Hematopoietic multipotent progenitor cell treated with erythropoietin and hydrocortisone succinate and interleukin-3 and kit ligand, for 15 days (in vitro differentiated cells): Measurements from ENCODE around the gene MAP4.
"Not testable (repeated sequence)": the region's sequence is repeated elsewhere in the genome, so short reads cannot be mapped to it uniquely, and the experiment has no call there.

Experiments used
- DNase-seq: peaks from one replicate; pipeline ENCODE4 v3.0.0-alpha.2; 2015; ENCODE audit warnings: low spot score

Gene MAP4

DNA sequence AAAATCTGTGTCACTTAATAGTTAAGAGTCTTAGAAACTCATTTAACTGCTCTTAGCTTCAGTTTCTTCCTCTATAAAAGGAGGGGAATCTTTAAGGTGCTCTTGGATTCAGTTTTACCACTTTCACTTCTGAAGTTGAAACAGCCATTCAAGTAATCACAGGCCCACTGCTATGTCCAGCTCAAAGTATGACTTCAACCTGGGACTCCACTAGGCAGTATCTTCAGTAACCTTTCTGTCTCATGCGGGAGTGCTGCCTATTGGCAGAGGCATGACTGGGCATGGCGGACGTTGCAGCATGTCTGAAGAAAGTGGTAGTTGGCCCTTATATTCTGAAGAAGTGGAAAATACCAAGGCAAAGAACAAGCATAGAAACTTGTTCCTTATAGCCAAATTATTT, 121.0 kb downstream of the MAP4 start:
- DNase-seq, result no peak

DNA sequence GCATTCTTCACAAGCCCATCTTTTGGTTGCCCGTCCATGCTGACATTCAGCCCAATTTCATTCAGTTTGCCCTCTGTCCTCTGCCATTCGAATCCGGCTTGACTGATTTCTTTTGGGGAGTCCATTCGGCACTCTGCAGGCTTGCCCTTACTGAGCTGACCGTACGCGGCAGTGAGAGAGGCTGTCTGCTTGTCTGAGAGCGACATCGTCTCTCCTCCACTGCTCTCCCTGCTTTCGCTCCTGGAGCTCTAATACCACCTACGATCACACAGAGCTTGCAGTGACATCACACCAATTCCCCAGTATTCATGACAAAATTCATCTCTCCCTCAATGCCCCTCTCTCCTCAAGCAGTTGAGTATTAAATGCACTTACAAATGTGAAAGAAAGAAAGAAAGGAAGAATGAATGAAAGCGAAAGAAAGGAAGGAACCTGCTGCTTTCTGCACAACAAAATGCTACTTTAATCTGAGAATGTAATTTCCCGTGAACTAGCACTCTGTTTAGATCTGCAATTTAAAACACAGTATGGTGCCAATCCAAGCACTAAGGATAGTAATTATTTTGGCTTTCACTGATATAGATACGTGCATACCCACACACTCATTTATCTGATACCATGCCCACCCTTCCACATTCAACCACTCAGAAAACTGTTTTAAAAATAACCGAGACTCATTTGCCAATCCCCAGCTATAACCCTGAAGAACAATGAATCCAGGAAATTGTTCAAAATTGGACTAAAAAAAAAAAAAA, 123.8 kb downstream of the MAP4 start:
- no peak for DNase-seq

DNA sequence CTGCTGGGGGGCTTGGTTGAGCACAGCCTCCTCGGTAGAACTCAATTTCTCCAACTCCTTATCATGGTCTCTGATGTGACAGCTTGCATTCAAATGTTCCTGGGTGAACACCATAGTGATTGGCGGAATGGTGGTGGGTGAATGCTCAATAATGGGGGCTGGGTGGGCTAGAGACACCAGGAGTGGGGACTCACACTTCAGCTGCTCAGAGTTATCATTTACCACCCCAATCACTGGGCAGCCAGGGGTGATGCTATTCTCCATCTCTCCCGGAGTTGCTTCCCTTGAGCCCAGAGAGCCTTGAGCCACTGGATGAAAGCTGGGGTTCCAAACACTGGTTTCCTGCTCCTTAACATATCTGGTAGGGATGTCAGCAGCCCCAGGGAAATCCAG, 124.6 kb downstream of the MAP4 start:
- DNase-seq, result no peak

DNA sequence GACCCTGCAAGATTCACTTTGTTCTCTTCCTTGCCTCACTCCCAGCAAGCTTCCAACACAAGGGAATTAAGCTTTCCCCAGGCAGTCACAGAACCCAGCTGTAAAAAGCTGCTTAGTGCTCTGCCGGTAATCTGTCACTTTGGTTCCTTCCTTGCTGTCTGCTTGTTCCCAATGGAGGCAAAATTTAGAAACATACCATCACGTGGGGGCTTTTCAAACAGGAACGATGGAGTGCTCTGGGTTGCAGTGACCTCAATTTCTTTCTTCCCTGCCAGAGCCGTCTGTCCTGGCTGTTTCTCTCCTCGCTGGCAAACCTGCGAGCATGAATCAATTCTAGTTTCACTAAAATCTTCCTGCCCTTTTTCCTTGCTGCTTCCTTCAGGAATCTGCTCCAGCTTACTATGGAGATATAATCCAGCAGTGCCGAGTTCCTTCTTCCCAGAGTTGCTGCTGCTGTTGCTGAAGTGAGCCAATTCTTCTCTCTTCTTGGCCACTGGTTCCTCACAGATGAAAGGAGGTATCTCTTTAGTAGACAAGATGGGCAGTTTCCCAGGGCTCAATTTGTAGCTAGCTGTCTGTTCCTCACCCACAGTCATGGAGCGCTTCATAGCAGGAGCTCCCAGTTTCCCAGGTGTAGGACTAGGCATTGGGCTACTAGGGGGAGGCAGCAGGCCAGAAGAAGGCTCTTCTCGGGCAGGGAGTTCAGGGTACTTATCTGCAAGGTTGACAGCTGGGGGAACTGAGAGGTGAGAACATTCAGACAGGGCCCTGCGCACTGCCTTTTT, 125.2 kb downstream of the MAP4 start:
- no peak for DNase-seq

DNA sequence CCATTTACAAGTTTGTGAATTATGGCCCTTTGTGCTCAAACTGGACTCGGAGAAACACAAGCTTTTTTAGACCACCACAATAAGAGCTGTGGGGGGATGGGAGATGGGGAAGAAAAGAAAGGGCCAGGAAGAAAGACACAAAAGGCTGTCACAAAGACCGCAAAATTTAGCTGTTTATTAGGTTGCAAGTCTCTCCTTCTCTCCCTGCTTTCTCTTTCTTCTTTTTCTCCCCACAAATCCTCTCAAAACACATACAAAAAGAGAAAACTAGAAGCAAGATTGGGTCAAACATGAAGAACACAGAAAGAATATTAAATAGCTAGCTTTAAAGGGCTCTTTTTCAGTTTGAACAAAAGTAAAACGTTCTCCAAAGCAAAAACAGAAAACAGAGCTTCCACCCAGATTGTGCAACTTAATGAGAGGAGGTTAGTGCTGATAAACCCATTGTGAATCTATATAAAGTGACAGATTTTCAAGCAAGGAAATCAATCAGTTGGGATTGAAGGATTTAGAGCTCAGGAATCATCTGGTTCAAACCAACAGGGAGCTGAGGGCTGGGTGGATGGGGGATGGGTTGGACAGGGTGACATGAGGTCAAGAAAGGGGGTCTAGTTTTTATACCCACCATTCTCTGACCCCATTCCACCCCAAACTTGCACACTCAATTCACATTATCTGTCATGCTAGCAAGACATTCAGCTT, 125.9 kb downstream of the MAP4 start:
- DNase-seq, result no peak

DNA sequence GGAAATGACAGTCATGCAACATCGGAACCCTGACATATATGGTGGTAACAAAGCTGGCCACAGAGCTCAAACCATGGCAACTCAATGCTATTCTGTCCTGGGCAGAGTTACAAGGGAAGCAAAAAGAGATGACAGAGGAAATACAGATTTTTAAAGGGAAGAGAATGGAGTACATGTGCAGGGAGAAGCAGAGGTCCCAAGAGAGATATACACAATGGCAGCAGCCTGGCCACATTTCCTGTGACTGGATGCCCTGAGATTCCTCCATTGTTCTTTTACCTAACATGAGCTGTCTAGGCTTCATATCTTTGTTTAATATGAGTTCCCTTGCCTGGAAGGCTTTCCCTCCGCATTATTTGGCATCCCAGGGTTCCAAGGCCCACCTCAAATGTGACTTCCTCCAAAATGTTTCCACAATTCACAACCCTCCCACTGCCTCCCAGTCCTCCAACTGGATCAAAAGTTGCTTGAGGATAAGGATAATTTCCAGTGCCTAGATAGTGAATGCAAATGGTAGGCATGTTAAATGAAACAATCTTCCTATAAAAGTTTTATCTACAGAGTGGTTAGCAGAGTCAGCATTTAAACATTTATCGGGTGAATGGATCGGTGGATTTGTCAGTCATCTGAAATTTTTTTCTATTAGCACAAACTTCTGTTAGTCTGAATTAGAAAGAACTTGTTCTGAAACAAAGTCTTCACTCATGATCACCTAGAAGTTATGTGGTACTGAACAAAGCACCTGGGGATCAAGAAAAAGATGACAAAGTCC, 127.0 kb downstream of the MAP4 start:
- no peak for DNase-seq

DNA sequence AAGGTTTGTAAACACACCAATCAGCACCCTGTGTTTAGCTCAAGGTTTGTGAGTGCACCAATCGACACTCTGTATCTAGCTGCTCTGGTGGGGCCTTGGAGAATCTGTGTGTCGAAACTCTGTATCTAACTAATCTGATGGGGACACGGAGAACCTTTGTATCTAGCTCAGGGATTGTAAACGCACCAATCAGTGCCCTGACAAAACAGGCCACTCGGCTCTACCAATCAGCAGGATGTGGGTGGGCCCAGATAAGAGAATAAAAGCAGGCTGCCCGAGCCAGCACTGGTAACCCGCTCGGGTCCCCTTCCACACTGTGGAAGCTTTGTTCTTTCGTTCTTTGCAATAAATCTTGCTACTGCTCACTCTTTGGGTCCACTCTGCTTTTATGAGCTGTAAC, 128.2 kb downstream of the MAP4 start:
- not testable (repeated sequence) for DNase-seq

DNA sequence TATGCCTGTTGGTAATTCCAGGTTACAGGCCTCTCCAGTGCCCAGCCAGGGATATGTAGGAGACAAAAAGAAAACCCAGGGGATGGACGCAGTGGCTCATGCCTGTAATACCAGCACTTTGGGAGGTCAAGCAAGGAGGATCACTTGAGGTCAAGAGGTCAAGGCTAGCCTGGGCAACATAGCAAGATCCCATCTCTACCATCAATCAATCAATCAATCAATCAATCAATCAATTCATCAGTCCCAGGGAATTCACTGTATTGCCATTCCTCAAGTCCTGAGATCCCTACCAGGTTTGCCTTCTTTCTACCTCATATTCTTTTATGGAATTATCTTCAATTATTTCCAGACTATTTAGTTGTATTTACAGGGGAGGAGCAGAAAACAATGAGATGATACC, 131.0 kb downstream of the MAP4 start:
- DNase-seq, result no peak

DNA sequence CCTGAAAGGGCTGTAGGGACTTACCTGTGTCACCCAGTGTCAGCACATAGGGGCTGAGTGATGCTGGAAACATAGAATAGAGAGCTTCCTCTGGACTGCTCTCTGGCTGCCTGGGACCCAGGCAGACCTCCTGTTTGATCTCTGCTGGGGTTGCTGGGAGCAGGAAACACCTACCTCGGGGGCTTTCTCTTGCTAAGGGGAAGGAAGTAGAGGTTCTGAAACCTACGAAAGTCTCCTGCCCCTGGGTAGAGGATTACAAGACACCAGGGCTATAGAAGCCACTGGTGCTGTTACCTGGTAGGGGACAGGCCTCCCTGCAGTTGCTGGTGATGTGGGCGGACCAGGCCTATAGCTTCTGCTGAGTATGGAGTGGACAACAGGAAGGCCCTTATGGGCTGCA, 131.6 kb downstream of the MAP4 start:
- no peak for DNase-seq

DNA sequence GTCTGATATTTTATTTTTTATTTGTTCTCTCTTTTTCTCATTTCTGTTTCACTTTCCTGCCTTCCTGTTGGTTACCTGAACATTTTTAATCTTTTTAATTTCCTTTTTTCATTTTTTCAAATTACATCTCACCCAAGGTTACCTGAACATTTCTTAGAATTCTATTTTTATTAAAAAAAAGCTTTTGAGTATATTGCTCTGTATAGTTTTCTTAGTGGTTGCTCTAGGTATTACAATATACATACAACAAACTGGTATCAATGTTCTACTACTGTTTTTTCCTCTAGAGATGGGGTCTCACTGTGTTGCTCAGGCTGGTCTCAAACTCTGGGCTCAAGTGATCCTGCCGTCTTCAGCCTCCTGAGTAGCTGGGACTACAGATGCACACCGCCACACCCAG, 133.9 kb downstream of the MAP4 start:
- no peak for DNase-seq

DNA sequence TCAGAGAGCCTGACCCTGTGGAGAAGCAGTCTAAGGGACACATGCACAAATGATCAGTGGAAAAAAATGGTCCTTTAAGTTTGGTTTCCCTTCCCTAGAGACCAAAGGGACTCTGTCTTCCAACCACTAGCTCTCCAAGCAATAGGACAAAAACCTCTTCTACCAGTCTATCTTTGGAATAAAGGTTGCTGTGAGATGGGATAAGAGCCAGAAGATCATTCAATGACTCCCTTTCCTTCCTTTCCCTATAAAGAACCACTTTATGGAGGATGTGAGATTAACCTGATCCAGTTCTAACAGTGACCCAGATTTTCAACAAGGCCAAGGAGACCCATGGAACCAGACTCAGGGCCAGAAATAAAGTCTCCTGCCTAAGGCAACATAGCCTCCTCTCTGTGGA, 138.5 kb downstream of the MAP4 start:
- DNase-seq, result no peak

DNA sequence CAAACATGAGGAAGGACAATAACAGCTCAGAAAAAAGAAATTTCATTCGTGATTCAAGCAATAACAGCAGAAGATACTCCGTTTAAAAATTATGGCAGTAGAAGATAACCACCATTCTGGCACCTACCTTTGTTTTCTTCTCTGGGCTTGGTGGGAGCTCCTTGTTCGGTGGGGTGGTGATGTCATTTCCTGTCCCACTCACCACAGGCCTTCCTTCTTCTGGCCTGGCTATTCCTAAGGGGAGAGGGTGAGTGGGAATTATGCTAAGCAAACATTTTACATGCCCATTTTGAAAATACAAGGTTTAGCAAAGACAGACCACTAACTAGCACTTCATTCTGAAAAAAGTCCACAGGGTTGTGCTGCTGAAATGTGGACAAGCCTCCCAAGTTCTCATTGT, 138.9 kb downstream of the MAP4 start:
- DNase-seq, result no peak

DNA sequence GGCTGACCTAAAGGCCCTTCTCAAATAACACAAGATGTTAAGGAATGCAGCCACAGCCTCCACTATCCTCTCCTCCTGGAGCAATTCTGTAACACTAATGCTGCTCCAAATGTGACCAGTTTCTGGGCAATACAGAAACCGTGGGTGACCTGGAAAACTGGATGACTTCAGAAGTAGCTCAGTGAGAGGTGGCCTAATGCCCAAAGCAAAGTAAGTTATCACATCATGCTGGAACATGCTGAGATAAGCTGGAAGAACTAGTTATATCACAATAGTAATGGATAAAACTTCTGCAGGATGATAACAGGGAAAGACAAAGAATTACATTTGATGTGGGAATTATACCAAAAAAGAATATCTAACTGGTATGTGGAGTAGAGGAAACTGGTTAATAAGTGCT, 141.3 kb downstream of the MAP4 start:
- DNase-seq, result no peak

DNA sequence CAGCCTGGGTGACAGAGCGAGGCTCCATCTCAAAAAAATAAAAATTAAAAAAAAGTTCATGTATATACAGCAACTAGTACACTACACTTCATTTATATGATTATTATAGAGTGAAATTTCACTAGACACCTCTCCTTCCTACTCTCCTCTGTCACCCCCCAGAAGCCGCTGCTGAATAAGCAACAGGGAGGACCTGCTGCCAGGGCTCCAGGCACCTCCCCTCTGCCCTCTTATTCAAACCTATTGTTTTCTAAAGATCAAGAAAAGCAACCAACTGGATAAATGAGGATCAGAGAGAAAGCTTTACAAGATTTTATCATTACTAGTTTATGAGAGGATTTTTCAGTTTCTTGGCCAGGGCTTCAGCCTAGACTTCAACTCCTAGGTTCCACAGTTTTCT, 141.8 kb downstream of the MAP4 start:
- no peak for DNase-seq

DNA sequence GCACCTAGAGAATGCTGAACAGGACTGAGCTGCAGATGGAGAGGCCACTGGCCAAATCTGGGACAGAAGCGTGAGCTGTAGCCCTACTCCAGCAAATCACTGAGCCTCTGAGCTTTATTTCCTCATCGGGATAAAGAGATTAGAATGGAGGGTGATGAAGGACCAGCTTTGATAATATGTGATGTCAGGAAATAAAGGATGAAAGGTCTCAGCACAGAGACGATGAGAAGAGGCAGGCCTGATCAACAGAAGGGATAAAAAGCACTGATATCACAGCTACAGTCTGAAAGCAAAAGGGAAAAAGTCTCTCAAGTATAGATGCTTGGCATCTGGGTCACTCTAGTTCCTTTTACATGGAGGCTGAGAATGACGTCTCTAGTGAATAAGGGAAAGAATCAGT, 143.3 kb downstream of the MAP4 start:
- DNase-seq, result no peak

DNA sequence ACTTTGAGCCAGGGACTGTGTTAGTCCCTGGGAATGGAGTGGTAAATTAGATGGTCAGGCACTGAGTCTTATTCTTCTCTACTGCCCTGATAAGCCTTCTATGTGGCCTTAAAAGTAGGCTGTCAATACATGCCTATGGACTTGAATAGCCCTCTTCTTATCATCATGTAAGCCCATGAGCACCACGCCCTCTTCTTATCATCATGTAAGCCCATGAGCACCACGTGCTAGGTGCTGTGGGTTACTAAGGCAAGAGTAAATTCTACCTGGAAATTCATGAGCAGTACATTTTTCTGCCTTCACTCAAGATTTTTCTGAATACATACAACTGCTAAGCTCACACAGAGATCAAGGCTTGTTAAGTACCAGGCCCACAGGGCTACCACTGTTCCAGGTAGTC, 144.8 kb downstream of the MAP4 start:
- DNase-seq, result peak; percentile 75

DNA sequence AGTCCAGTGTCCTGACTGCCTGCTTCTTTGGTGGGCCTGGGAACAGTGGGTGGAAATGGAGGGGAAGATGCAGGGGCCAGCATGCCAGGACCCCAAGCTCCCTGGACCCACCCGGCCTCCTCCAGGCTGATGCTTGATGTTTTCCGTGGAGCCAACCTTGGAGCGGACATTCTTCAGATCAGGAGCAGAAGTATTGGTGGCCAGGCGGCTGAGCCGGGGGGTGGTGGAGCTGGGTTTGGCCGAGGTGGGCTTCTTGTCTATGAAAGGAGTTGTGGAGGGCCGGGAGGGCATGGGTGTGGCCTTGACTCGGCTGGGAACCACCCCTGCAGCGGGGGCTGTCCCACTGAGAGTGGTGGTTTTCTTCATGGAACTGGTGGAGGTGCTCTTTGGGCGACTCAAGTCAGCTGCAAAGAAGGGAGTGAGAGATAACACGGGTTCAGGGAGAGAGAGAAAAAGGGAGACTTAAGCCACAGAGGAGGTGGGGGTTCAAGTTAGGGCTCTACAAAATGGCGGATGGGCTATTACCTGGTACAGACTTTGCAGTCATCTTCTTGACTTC, 145.4 kb downstream of the MAP4 start:
- DNase-seq, result peak; percentile 46

DNA sequence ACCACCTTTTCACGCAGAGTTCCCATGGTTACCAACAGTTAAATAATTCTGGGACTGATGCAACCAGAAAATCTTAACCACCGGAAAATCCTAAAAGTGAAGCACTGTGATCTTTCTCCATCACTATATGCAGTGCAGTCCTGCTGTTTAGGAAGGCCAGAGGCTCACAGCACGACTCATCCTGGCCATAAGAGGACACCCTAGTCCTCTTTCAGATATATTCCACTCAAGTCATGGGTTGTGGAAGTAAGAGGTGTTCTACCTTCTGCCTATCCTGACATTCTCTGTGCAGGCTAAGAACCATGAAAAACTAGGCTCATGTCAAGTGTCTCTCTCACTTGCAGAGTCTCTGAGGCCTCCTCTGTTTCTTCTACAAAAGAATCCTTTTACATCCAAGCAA, 146.1 kb downstream of the MAP4 start:
- no peak for DNase-seq

DNA sequence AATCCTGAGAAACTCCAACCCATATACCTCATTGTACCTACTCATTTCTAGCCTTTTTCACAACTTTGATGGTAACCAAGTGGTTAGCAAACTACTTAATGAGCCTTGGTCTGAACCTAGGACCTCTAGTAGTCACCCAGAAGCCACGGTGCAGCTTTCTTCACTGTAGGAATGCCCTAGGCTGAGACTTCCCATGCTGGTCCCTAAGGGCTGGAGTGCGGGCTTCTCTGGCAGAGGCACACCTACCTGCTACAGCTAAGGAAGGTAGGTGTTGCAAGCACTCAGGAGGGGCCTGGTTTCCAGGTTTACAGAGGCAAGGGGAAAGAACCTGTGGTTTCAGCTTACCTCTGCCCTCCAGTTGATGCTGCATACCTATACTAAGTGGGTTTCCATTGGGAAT, 147.9 kb downstream of the MAP4 start:
- no peak for DNase-seq

DNA sequence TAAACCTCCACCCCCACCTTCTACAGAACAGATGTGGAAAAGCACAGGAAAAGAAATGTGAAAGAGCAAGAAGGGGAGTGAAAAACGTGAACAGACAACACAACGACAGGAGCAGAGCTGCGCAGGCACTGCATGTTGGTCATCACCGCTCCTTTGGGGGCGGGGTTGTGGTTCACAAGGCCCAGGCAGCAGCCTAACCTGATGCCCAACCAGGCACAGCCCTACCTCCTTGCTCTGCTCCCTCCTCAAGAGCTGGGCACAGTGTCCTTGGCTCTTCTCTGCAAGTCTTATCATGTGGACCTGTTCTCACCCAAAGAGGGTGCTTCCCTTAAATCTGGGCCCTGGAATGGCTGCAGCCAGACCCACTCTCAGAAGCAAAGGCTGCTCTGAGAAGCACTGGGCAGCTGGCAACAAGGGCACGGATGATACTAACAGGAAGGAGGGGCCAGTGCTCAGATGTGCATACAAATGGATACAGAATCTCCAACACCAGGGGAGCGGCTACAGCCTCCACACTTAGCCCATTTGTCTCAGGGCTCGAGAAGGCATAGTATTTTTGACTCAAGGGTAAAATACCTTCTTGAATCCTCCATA, 148.7 kb downstream of the MAP4 start:
- DNase-seq, result no peak

DNA sequence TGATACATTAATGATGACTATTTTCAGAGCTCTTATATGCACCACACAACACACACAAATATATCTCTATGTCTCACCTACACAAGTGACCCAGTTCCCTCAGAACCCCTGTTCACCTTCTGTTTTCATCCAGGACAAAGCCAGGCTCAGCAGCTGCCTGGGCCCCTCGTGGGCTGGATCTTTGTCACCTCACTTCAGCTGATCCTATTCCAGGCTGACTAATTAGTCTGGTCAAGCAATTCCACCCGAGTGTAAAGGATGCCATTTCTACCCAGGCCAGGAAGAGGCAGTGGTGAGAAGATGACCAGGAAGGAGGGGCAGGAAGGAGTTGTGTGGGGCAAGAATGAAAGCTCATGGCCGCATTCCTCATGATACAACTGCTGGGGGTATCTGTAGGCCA, 151.0 kb downstream of the MAP4 start:
- DNase-seq, result no peak
